ENCODE data around the gene CTSZ. TPM values are rescaled to one million over a fixed set of nuclear protein-coding genes. Genes with fewer than 3 reads are reported as not detected.

Gene CTSZ
- total and polyA plus RNA-seq, 2 of the 8 experiments (the other 6 are each of a cell fraction or from before 2014, with no cell fraction given), result 32.8 to 34.0 TPM

- H4K5ac ChIP-seq (ENCODE audit: insufficient read length, low read depth, low read length), result no peak overlapping the region
- H3K27ac ChIP-seq (ENCODE audit: low read depth, low read length), result no peak overlapping the region
- peaks cover 7% of the 10 kb centered on the region in 2 experiments for H4K20me1 ChIP-seq (replicated peaks in 1 of 2; ENCODE audit: control insufficient read depth in 1 of 2, insufficient read depth in 2 of 2, low read length in 2 of 2)
- no peaks in the 10 kb centered on the region for H3K9me3 ChIP-seq (ENCODE audit: insufficient read depth in 2 of 2, low read depth in 1 of 2, low read length in 1 of 2)
- no peak overlapping the region for H3K4me2 ChIP-seq (ENCODE audit: insufficient read depth in 1 of 2, low read depth in 2 of 2, low read length in 2 of 2)
- H3K4me1 ChIP-seq (replicated peaks in 1 of 4; ENCODE audit: control insufficient read depth in 3 of 4, insufficient read depth in 4 of 4, low read length in 3 of 4), result peaks cover 0 to 2% (median 0%) of the 10 kb centered on the region in 4 experiments; a peak in 3 of 7 replicates
- no peak overlapping the region for H3K18ac ChIP-seq (ENCODE audit: extremely low read depth, low read length)
- no peak overlapping the region for H2AFZ ChIP-seq (ENCODE audit: low read length)
- peaks cover 2% of the 10 kb centered on the region; the same call in 1 of the 2 replicates for H3K23me2 ChIP-seq (ENCODE audit: low read depth, low read length)
- peaks cover 0 to 21% (median 6%) of the 10 kb centered on the region in 4 experiments; a peak in 4 of 8 replicates for H3K36me3 ChIP-seq (ENCODE audit: control insufficient read depth in 2 of 4, insufficient read depth in 4 of 4, low read length in 3 of 4)
- no peak overlapping the region for H2BK5ac ChIP-seq (ENCODE audit: low read depth, low read length)
- H3K4me3 ChIP-seq (ENCODE audit: extremely low read depth in 1 of 4, insufficient read depth in 2 of 4, low read depth in 3 of 4, low read length in 4 of 4), result no peak overlapping the region
- 96% methylated on average over 13 of the region's 13 CpGs; no CpG with 5 or more reads in 1 of the 2 experiments for WGBS, 2 experiments (ENCODE audit: extremely low coverage in 1 of 2, insufficient coverage in 1 of 2, insufficient read length in 1 of 2, insufficient replicate concordance in 2 of 2, low coverage in 1 of 2, low lambda C conversion rate in 2 of 2, missing lambda C conversion rate in 1 of 2)
- ChIA-PET POLR2A (ENCODE audit: partially characterized antibody) (interaction anchor here (0.6 to 3.8 kb wide), 4 partner anchors 9 to 170 kb away, joined by 3 to 28 read pairs (median 3); partner anchors contain the start of gene ATP5F1E), CTCF (ENCODE audit: partially characterized antibody) (interaction anchor here (0.6 to 2.3 kb wide), 4 partner anchors 8 to 185 kb away, joined by 3 to 5 read pairs (median 4); no protein-coding TSS in a partner anchor)
- H3K9ac ChIP-seq (replicated peaks in 1 of 4; ENCODE audit: extremely low read depth in 1 of 4, low read depth in 3 of 4, low read length in 3 of 4), result no peak overlapping the region
- no peak overlapping the region for H2BK15ac ChIP-seq (ENCODE audit: low read length)
- H2AK5ac ChIP-seq (ENCODE audit: low read depth, low read length), result no peak overlapping the region
- no peak overlapping the region for H4K91ac ChIP-seq (replicated peaks; ENCODE audit: insufficient read length, low read length)
- no peak overlapping the region for H3K56ac ChIP-seq (replicated peaks; ENCODE audit: insufficient read length, low read depth, low read length)
- no peak overlapping the region for H4K8ac ChIP-seq (ENCODE audit: extremely low read depth, insufficient read depth, low read length)
- DNase-seq (ENCODE audit: low read depth in 1 of 2, low spot score in 2 of 2), result no peak
- H3K79me2 ChIP-seq (ENCODE audit: control insufficient read depth in 1 of 2, insufficient read depth in 2 of 2, low read length in 2 of 2), result no peaks in the 10 kb centered on the region
- H2BK12ac ChIP-seq (ENCODE audit: low read depth, low read length), result no peak overlapping the region
- H2BK20ac ChIP-seq (ENCODE audit: low read length), result no peak overlapping the region
- H3K14ac ChIP-seq (ENCODE audit: insufficient read length), result no peak overlapping the region
- no peak for FAIRE-seq
- H3K27me3 ChIP-seq (replicated peaks in 1 of 4; ENCODE audit: control insufficient read depth in 3 of 4, extremely low read depth in 1 of 4, insufficient read depth in 3 of 4, low read length in 3 of 4), result peaks cover 0 to 7% (median 2%) of the 10 kb centered on the region in 4 experiments; a peak in 2 of 7 replicates
- no peak overlapping the region for H3K23ac ChIP-seq (ENCODE audit: insufficient read length)
- no peak overlapping the region for H3K4ac ChIP-seq (replicated peaks; ENCODE audit: insufficient read length, low read depth, low read length)
- no peak overlapping the region for H2BK120ac ChIP-seq (replicated peaks; ENCODE audit: low read depth, low read length)
- H3K79me1 ChIP-seq (ENCODE audit: low read depth, low read length), result peaks cover 3% of the 10 kb centered on the region; the same call in 1 of the 2 replicates
- no peak for TF ChIP-seq JUN (IDR thresholded peaks at IDR 0.05; ENCODE audit: low read depth, low read length)
- TF ChIP-seq, protein P1, sequence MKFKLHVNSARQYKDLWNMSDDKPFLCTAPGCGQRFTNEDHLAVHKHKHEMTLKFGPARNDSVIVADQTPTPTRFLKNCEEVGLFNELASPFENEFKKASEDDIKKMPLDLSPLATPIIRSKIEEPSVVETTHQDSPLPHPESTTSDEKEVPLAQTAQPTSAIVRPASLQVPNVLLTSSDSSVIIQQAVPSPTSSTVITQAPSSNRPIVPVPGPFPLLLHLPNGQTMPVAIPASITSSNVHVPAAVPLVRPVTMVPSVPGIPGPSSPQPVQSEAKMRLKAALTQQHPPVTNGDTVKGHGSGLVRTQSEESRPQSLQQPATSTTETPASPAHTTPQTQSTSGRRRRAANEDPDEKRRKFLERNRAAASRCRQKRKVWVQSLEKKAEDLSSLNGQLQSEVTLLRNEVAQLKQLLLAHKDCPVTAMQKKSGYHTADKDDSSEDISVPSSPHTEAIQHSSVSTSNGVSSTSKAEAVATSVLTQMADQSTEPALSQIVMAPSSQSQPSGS (IDR thresholded peaks at IDR 0.05; ENCODE audit: low read length), result no peak
- no peak for TF ChIP-seq MAFK (IDR thresholded peaks at IDR 0.05; ENCODE audit: low read depth, low read length)
- TF ChIP-seq SIX5 (IDR thresholded peaks at IDR 0.05; ENCODE audit: low read depth, low read length), result no peak
- TF ChIP-seq, protein P2, sequence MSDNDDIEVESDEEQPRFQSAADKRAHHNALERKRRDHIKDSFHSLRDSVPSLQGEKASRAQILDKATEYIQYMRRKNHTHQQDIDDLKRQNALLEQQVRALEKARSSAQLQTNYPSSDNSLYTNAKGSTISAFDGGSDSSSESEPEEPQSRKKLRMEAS (IDR thresholded peaks at IDR 0.05), result no peak
- TF ChIP-seq BACH1 (IDR thresholded peaks at IDR 0.05; ENCODE audit: low read length), result no peak
- TF ChIP-seq YY1 (IDR thresholded peaks at IDR 0.05; ENCODE audit: low read depth, low read length), result no peak
- no peak for TF ChIP-seq FOSL1 (IDR thresholded peaks at IDR 0.05; ENCODE audit: insufficient read depth, low read depth, low read length)
- TF ChIP-seq EZH2 (IDR thresholded peaks at IDR 0.05; ENCODE audit: low read depth, low read length, severe bottlenecking), result no peak
- TF ChIP-seq SP1 (IDR thresholded peaks at IDR 0.05; ENCODE audit: low read depth, low read length), result no peak
- TF ChIP-seq ASH2L (IDR thresholded peaks at IDR 0.05; ENCODE audit: low read length), result no peak
- TF ChIP-seq SUZ12 (IDR thresholded peaks at IDR 0.05; ENCODE audit: low read length), result no peak
- TF ChIP-seq TEAD4 (IDR thresholded peaks at IDR 0.05; ENCODE audit: low read depth, low read length), result no peak
Observed at GRCh38 chr20:59023616-59024015, 16.6 kb upstream of the CTSZ start.

All from H1 (cell line).